GM12878 (cell line): Measurements from ENCODE around the gene AURKAIP1. TPM values are rescaled to one million over a fixed set of nuclear protein-coding genes. Genes with fewer than 3 reads are reported as not detected.

Experiments used
- ATAC-seq: fragments of 200-7000 bp; cut with Tn5 transposase; 3 replicates; pipeline ENCODE4 v1.9.1; 2020; ENCODE audit warnings: mild to moderate bottlenecking, moderate library complexity
- BruUV-seq: library from RNA; stranded (reverse); fragments of 400-500 nt; replicated peaks from 2 replicates; lab custom pipeline; 2021; lab: Mats Ljungman, UMichigan
- CTCF ChIA-PET: fragments of 300-600 bp; sonication (Branson Sonifier 250); formaldehyde crosslinking; extraction: SDS; loops from one replicate; lab custom pipeline; 2021; ENCODE audit warnings: inconsistent platforms; lab: Yijun Ruan, JAX
- POLR2A ChIA-PET: fragments of 350-600 bp; formaldehyde crosslinking; extraction: SDS; loops from one replicate; lab custom pipeline; 2021; ENCODE audit warnings: inconsistent platforms; lab: Charles Lee
- RAD21 ChIA-PET: fragments of 300-600 bp; sonication (Branson Sonifier 250); formaldehyde crosslinking; loops from one replicate; lab custom pipeline; 2023; ENCODE audit warnings: antibody characterized with exemption; ENCODE audit not compliant: unreplicated experiment; lab: Charles Lee
- SMC1A ChIA-PET: fragments of 300-600 bp; sonication (Branson Sonifier 250); formaldehyde crosslinking; loops from one replicate; lab custom pipeline; 2023; ENCODE audit not compliant: unreplicated experiment, uncharacterized antibody; lab: Charles Lee
- DNase-seq: peaks from one replicate; pipeline ENCODE4 v3.0.0-alpha.2; 2011; ENCODE audit warnings: low read depth, low spot score
- FAIRE-seq: peaks from 3 replicates; lab custom pipeline; 2011; peaks lifted over from hg19 to GRCh38; lab: Jason Lieb, UNC
- H2AFZ ChIP-seq: 2 replicates; pipeline ENCODE4 v1.6.0; 2011; ENCODE audit warnings: low read depth, low read length, control low read depth; ENCODE audit not compliant: control insufficient read depth
- H3K27ac ChIP-seq: 2 replicates; pipeline ENCODE4 v1.5.1; 2011; ENCODE audit warnings: control low read depth; ENCODE audit not compliant: control insufficient read depth, insufficient read depth
- H3K27me3 ChIP-seq, 2 experiments: replicated peaks in 1 of 2; 2 replicates each; pipeline versions ENCODE4 v1.6.0 to v1.6.1; 2011; ENCODE audit warnings: low read length in 1 of 2; ENCODE audit not compliant: control insufficient read depth in 2 of 2, insufficient read depth in 2 of 2
- H3K36me3 ChIP-seq, 2 experiments: 2 replicates each; pipeline ENCODE4 v1.5.1; 2011; ENCODE audit warnings: low read length in 1 of 2; ENCODE audit not compliant: control insufficient read depth in 2 of 2, insufficient read depth in 2 of 2
- H3K4me1 ChIP-seq: 2 replicates; pipeline ENCODE4 v1.6.1; 2011; ENCODE audit warnings: mild to moderate bottlenecking, low read length, moderate library complexity, mixed read lengths; ENCODE audit not compliant: control insufficient read depth, insufficient read depth
- H3K4me2 ChIP-seq: 2 replicates; pipeline ENCODE4 v1.6.0; 2011; ENCODE audit warnings: control low read depth; ENCODE audit not compliant: control insufficient read depth, insufficient read depth
- H3K4me3 ChIP-seq: fragments of 200-600 bp; sonication (generic); 2 replicates; pipeline ENCODE4 v1.5.1; 2016
- H3K79me2 ChIP-seq: 2 replicates; pipeline ENCODE4 v1.6.0; 2011; ENCODE audit warnings: low read length; ENCODE audit not compliant: control insufficient read depth, insufficient read depth
- H3K9ac ChIP-seq: 2 replicates; pipeline ENCODE4 v1.8.0; 2011; ENCODE audit warnings: low read length, control low read depth, mixed read lengths; ENCODE audit not compliant: control insufficient read depth, insufficient read depth
- H3K9me3 ChIP-seq: replicated peaks from 3 replicates; pipeline ENCODE4 v1.5.1; 2011; ENCODE audit warnings: mild to moderate bottlenecking, low read length; ENCODE audit not compliant: control insufficient read depth, insufficient read depth
- H4K20me1 ChIP-seq: 2 replicates; pipeline ENCODE4 v1.6.0; 2011; ENCODE audit not compliant: control insufficient read depth, insufficient read depth
- ASH2L ChIP-seq: fragments of 300-600, 200-600 bp; sonication (generic); IDR thresholded peaks from 2 replicates; pipeline ENCODE4 v1.6.1; 2017; ENCODE audit warnings: low read depth, mild to moderate bottlenecking, borderline replicate concordance
- BCL11A ChIP-seq: IDR thresholded peaks from 2 replicates; pipeline ENCODE4 v1.6.1; 2011; ENCODE audit warnings: low read depth, low read length
- E2F4 ChIP-seq: IDR thresholded peaks from 2 replicates; pipeline ENCODE4 v1.6.1; 2012; ENCODE audit warnings: low read depth, low read length, improper control_type of control experiment
- EED ChIP-seq: sonication (generic); IDR thresholded peaks from 2 replicates; pipeline ENCODE4 v1.6.1; 2016; ENCODE audit warnings: antibody characterized with exemption, low read depth
- EZH2 ChIP-seq: IDR thresholded peaks from 2 replicates; pipeline ENCODE4 v1.6.1; 2012; ENCODE audit warnings: low read depth, mild to moderate bottlenecking, control low read depth, inconsistent platforms, low read length, borderline replicate concordance; ENCODE audit not compliant: control insufficient read depth
- MLLT1 ChIP-seq: fragments of 450-650 bp; IDR thresholded peaks from 2 replicates; pipeline ENCODE4 v1.6.1; 2016; ENCODE audit warnings: mild to moderate bottlenecking
- MTA3 ChIP-seq: IDR thresholded peaks from 2 replicates; pipeline ENCODE4 v1.6.1; 2012; ENCODE audit warnings: low read length, inconsistent platforms, borderline replicate concordance
- NBN ChIP-seq: fragments of 450-650 bp; IDR thresholded peaks from 2 replicates; pipeline ENCODE4 v1.6.1; 2016
- NFYA ChIP-seq: IDR thresholded peaks from 2 replicates; pipeline ENCODE4 v1.6.1; 2011; ENCODE audit warnings: low read depth, mild to moderate bottlenecking, low read length, improper control_type of control experiment, borderline replicate concordance
- NR2C2 ChIP-seq: IDR thresholded peaks from 2 replicates; pipeline ENCODE4 v1.6.1; 2011; ENCODE audit warnings: borderline replicate concordance, low read depth; ENCODE audit not compliant: control insufficient read depth, insufficient read length
- PAX8 ChIP-seq: fragments of 450-650 bp; IDR thresholded peaks from 2 replicates; pipeline ENCODE4 v1.6.1; 2017; ENCODE audit warnings: mild to moderate bottlenecking, moderate library complexity
- RCOR1 ChIP-seq: conservative IDR thresholded peaks from 2 replicates; pipeline ENCODE4 v1.6.1; 2012; ENCODE audit warnings: low read depth, low read length, improper control_type of control experiment
- RELB ChIP-seq: fragments of 450-650 bp; IDR thresholded peaks from 2 replicates; pipeline ENCODE4 v1.6.1; 2017; ENCODE audit warnings: low read depth, mild to moderate bottlenecking, moderate library complexity
- SUPT20H ChIP-seq: IDR thresholded peaks from 2 replicates; pipeline ENCODE4 v1.6.1; 2011; ENCODE audit warnings: low read depth, mild to moderate bottlenecking, low read length, moderate library complexity, borderline replicate concordance; ENCODE audit not compliant: control insufficient read depth
- TCF12 ChIP-seq: IDR thresholded peaks from 2 replicates; pipeline ENCODE4 v1.6.1; 2011; ENCODE audit warnings: low read depth, mild to moderate bottlenecking, low read length
- ZNF207 ChIP-seq: fragments of 450-650 bp; IDR thresholded peaks from 2 replicates; pipeline ENCODE4 v1.6.1; 2014; ENCODE audit warnings: antibody characterized with exemption, mild to moderate bottlenecking, borderline replicate concordance
- ZNF217 ChIP-seq: fragments of 450-650 bp; IDR thresholded peaks from 2 replicates; pipeline ENCODE4 v1.6.1; 2017; ENCODE audit warnings: antibody characterized with exemption, mild to moderate bottlenecking
- ZNF622 ChIP-seq: fragments of 450-650 bp; IDR thresholded peaks from 2 replicates; pipeline ENCODE4 v1.6.1; 2017; ENCODE audit warnings: mild to moderate bottlenecking, inconsistent platforms
- WGBS: methylation state at CpG from one replicate; pipeline ENCODE4 v1.1.6; 2016; ENCODE audit warnings: low lambda C conversion rate; ENCODE audit not compliant: insufficient replicate concordance, insufficient coverage; ENCODE audit errors: missing lambda C conversion rate; 5-methylcytosine and 5-hydroxymethylcytosine counted together
- in situ Hi-C: fragments of 300-500 bp; cut with MboI; formaldehyde crosslinking; loops from 9 replicates; pipeline ENCODE4 v1.14.3; 2018; ENCODE audit warnings: mixed read lengths
- intact Hi-C: fragments of 100-400 bp; cut with micrococcal nuclease; formaldehyde crosslinking; loops from one replicate; pipeline ENCODE4 v1.14.2; 2022; ENCODE audit not compliant: unreplicated experiment
- polyA plus RNA-seq, 11 experiments: library from polyadenylated mRNA; depleted of rRNA in 4 of 11; unstranded in 6 of 11; stranded (reverse) in 5 of 11; fragments of >200 nt; fragmentation: Nextera tagmentation in 4 of 11; fragmentation: Illumina TruSeq in 1 of 11; extraction: Ambion mirVana in 4 of 11; extraction: Trizol in 1 of 11; gene quantifications; 1 replicate in 1 of 11; 2 replicates in 10 of 11; pipeline versions ENCODE4 v1.2.1 to v1.2.3, GENCODE V29; 2011 to 2016; ENCODE audit warnings: inconsistent platforms in 2 of 11, missing spikeins in 2 of 11, low read depth in 1 of 11
- total RNA-seq, 4 experiments: library from RNA; depleted of rRNA in 3 of 4; stranded (reverse); fragments of >200 nt in 3 of 4; fragmentation: Illumina TruSeq in 1 of 4; extraction: Trizol in 1 of 4; gene quantifications; 2 replicates each; pipeline versions ENCODE4 v1.2.1 to v1.2.3, GENCODE V29; 2013 to 2021
- TF ChIP-seq, protein P1 (sequence below): IDR thresholded peaks from 2 replicates; pipeline ENCODE4 v1.6.1; 2011; ENCODE audit warnings: low read depth, mild to moderate bottlenecking, low read length, moderate library complexity, borderline replicate concordance; ENCODE audit errors: extremely low read depth

AURKAIP1 gene
- total and polyA plus RNA-seq, 10 of the 15 experiments (the other 5 are each of a cell fraction or from before 2014, with no cell fraction given), result 6.5 to 366 (median 120) TPM

GRCh38 chr1:1349256-1350012 is 25.6 kb downstream of the AURKAIP1 start, which contains the start of gene DVL1:
TSS of gene DVL1 (minus strand) at chr1:1349418. CDS start at chr1:1349065, 353 bp downstream.
- H3K27me3 ChIP-seq, result peaks cover 0 to 2% of the 10 kb centered on the region in 2 experiments; a peak in 2 of 4 replicates
- ATAC-seq (peak; percentile 58), DNase-seq (no peak), FAIRE-seq (no peak)
- intact Hi-C loops, result loop anchor here (2.0 kb wide), 1 partner anchor 49 kb away; the partner anchor contains the start of gene CCNL2
- no TSS peak for BruUV-seq
- ChIA-PET RAD21 (no interaction called here), SMC1A (no interaction called here), POLR2A (no interaction called here), CTCF (interaction anchor here (1.1 to 2.1 kb wide), 2 partner anchors 22 to 155 kb away, joined by 3 to 12 read pairs; no protein-coding TSS in a partner anchor)
- no peaks in the 10 kb centered on the region for H4K20me1 ChIP-seq
- peak within 1 kb of the TSS; percentile 81 for H3K9ac ChIP-seq
- H3K79me2 ChIP-seq, result peaks cover 2% of the 10 kb centered on the region
- H3K4me1 ChIP-seq, result peaks cover 6% of the 10 kb centered on the region; the same call in 1 of the 2 replicates
- H3K9me3 ChIP-seq, result no peaks in the 10 kb centered on the region
- H3K36me3 ChIP-seq, result no peaks in the 10 kb centered on the region
- H3K4me2 ChIP-seq, result peak within 1 kb of the TSS; percentile 83
- peak within 1 kb of the TSS; percentile 80 for H3K27ac ChIP-seq
- H3K4me3 ChIP-seq, result peak within 1 kb of the TSS; percentile 83
- 0% methylated on average over 52 of the region's 122 CpGs for WGBS
- peak within 1 kb of the TSS; percentile 86 for H2AFZ ChIP-seq
- in situ Hi-C loops, result no loop called here
- no peak for TF ChIP-seq PAX8
- TF ChIP-seq SUPT20H, result no peak
- TF ChIP-seq ZNF217, result peak; percentile 83
- no peak for TF ChIP-seq ZNF622
- no peak for TF ChIP-seq TCF12
- no peak for TF ChIP-seq ASH2L
- TF ChIP-seq BCL11A, result no peak
- TF ChIP-seq NR2C2, result no peak
- no peak for TF ChIP-seq MLLT1
- TF ChIP-seq, protein P1, sequence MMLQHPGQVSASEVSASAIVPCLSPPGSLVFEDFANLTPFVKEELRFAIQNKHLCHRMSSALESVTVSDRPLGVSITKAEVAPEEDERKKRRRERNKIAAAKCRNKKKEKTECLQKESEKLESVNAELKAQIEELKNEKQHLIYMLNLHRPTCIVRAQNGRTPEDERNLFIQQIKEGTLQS, result no peak
- no peak for TF ChIP-seq RCOR1
- TF ChIP-seq ZNF207, result peak; percentile 59; the same call in 1 of the 2 replicates
- TF ChIP-seq MTA3, result no peak
- no peak for TF ChIP-seq EZH2
- TF ChIP-seq NFYA, result no peak
- no peak for TF ChIP-seq E2F4
- TF ChIP-seq RELB, result no peak
- TF ChIP-seq NBN, result no peak
- TF ChIP-seq EED, result no peak
